ENCODE data around the gene C11orf86. TPM values are rescaled to one million over a fixed set of nuclear protein-coding genes. Genes with fewer than 3 reads are reported as not detected.

The C11orf86 gene
- total RNA-seq, 4 donors from 2014 or later, result 81.7 to 439 (median 153) TPM

DNA sequence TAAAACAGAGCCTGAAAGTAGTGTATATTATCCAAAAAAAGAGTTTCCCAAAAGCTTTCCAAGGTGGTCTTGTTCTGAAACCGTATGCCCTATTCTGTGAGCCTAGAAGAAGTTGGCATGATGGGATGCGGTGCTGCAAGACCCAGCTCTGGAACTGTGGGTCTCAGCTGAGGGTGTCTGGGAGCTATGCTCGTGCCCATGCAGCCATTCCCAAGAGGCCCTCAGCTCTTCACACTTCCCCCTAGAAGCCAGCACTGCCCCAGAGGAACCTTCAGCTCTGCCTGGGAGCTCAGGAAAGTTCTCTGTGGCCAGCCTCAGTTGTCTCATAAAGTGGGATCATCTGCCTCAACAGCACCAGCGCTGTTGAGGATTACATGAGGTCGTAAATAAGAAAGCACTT lies 41.4 kb downstream of the C11orf86 start:
- Histone ChIP-seq H3K4me3 (no peak overlapping the region), H3K27me3 (no peaks in the 10 kb centered on the region), H3K9me3 (no peaks in the 10 kb centered on the region), H3K27ac (no peak overlapping the region), H3K4me1 (no peaks in the 10 kb centered on the region), H3K36me3 (no peaks in the 10 kb centered on the region)
- TF ChIP-seq POLR2A (IDR thresholded peaks at IDR 0.05), result no peak
- TF ChIP-seq, protein P1, sequence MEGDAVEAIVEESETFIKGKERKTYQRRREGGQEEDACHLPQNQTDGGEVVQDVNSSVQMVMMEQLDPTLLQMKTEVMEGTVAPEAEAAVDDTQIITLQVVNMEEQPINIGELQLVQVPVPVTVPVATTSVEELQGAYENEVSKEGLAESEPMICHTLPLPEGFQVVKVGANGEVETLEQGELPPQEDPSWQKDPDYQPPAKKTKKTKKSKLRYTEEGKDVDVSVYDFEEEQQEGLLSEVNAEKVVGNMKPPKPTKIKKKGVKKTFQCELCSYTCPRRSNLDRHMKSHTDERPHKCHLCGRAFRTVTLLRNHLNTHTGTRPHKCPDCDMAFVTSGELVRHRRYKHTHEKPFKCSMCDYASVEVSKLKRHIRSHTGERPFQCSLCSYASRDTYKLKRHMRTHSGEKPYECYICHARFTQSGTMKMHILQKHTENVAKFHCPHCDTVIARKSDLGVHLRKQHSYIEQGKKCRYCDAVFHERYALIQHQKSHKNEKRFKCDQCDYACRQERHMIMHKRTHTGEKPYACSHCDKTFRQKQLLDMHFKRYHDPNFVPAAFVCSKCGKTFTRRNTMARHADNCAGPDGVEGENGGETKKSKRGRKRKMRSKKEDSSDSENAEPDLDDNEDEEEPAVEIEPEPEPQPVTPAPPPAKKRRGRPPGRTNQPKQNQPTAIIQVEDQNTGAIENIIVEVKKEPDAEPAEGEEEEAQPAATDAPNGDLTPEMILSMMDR (IDR thresholded peaks at IDR 0.05), result no peak
- no peak for DNase-seq

DNA sequence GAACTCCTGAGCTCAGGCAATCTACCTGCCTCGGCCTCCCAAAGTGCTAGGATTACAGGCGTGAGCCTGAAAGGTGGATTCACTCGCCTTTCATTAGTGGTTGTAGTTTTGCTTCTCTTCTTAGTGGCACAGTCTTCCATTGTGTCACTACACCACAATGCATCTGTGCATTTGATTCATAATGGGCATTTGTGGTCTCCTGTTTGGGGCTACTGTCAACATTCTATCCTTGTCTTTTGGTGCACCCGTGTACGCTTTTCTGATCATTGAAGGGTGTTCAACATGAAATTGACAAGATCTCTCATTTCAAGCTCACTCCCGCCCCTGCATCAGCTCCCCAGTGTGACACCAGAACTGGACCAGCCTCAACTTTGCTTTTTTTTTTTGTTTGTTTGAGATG lies 45.8 kb downstream of the C11orf86 start:
- no peak for DNase-seq
- Histone ChIP-seq H3K36me3 (no peaks in the 10 kb centered on the region), H3K4me3 (no peak overlapping the region), H3K27ac (no peak overlapping the region), H3K9me3 (no peaks in the 10 kb centered on the region), H3K27me3 (peaks cover 0 to 8% of the 10 kb centered on the region in 2 donors), H3K4me1 (peaks cover 0 to 19% (median 15%) of the 10 kb centered on the region in 4 donors)
- TF ChIP-seq POLR2A (IDR thresholded peaks at IDR 0.05), result no peak
- TF ChIP-seq, protein P1 (IDR thresholded peaks at IDR 0.05), result no peak

DNA sequence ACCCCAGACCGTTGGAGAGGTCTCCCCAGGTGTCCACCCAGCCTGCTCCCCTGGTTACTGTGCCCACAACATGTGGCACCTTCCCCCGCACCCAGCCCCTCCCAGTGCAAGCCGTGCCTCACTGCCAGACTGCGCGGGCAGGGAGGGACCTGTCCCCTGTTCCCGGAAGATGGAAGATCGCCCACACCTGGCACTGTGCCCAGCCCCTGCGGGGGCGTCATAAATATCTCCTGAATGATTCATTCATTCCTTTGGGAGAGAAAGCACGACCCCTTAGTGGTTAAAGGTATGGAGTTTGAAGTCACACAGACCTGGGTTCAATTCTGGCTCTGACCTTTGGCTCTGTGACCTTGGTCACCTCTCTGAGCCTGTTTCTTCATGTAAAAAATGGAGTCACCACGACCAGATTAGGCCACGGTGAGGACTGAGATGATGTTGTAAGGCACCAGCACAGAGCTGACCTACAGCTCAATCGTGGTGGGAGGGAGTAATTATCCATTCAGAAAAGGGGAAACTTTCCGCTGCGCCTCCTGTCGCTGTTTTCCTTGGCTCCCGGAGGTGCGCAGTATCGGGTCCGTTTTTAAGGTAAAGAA lies 47.3 kb downstream of the C11orf86 start:
- Histone ChIP-seq H3K9me3 (no peaks in the 10 kb centered on the region), H3K4me3 (peak overlapping the region in 2 of 4 donors; percentile 42 to 51), H3K27ac (no peak overlapping the region), H3K36me3 (no peaks in the 10 kb centered on the region), H3K27me3 (peaks cover 0 to 8% of the 10 kb centered on the region in 2 donors), H3K4me1 (peaks cover 0 to 19% (median 15%) of the 10 kb centered on the region in 4 donors)
- no peak for TF ChIP-seq POLR2A (IDR thresholded peaks at IDR 0.05)
- TF ChIP-seq, protein P1 (IDR thresholded peaks at IDR 0.05), result no peak
- peak in 2 of 3 donors; percentile 61 to 70 for DNase-seq

DNA sequence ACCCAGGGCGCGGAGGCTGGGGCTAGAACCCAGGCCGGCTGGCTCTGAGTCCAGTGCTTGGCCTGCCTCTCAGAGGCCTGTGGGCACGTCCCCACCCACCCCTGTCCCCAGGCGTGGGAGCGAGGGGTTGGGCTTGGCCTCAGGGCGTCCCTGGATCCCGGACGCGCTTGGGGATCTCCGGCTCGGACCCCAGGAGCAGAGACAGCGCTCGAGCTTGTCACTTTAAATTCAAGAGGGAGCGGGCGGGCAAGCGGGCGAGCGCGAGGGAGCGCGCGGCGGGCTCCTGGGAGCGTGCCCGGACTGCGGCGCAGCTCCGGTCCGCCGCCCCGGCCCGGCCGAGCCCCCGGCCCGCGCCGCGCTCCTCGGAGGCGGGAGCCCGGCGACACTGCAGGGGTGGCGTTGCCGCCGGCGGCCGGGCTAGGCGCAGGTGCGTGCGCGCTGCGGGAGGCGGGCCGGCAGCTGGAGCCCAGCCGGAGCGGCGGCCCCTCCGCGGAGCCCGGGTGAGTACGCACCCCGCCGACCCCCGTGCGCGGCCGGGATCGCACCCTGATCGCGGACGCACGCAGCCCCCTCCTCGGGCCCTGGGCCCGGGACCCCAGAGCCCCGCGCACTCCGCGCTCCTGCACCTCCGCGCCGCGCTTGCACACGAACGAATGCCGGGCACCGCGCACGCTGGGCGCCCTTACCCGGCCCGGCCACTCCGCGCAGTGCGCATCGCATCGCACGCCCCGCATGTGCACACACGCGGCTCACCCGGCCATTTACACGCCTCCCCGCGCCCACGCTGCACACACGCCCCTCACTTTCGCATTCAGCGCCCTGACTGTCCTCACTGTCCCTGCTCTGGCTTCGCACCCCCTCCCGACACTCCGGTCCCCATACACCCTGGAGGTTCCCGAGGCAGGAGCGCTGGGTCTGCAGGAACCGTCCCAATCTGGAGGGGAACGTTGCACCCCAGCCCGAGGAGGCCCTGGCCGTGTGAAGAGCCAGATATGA lies 48.2 kb downstream of the C11orf86 start, which contains the start of gene SYT12:
Gene SYT12, plus strand, starts transcription at position 174 of the 996 bp plus-strand sequence. CDS start 7,011 bp downstream, outside the sequence.
- Histone ChIP-seq H3K4me1 (peaks cover 0 to 24% (median 16%) of the 10 kb centered on the region in 4 donors), H3K36me3 (no peaks in the 10 kb centered on the region), H3K27me3 (peaks cover 0 to 8% of the 10 kb centered on the region in 2 donors), H3K4me3 (peak within 1 kb of the TSS in 3 of 4 donors; percentile 31 to 51 (median 43)), H3K9me3 (no peaks in the 10 kb centered on the region), H3K27ac (no peak within 1 kb of the TSS)
- TF ChIP-seq, protein P1 (IDR thresholded peaks at IDR 0.05), result no peak
- TF ChIP-seq POLR2A (IDR thresholded peaks at IDR 0.05), result no peak
- no peak for DNase-seq

DNA sequence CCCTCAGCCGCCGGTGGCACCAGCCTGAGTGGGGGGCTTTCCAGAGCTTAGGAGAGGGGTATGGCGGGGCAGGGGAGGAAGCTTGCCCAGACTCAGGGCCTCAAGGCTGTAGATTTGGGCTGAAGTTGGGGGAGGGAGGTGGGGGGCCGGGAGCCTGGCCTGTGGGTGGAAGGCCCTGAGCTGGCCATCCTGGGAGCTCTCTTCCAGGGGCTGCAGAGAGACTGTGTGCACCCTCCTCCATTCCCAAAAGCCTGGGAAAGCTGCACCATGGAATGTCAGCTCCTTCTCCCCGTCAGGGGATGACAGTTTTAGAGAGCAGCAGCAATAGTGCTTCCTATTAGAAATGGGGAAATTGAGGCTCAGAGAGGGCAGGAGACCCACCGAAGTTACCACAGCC lies 48.9 kb downstream of the C11orf86 start:
- no peak for TF ChIP-seq POLR2A (IDR thresholded peaks at IDR 0.05)
- TF ChIP-seq, protein P1 (IDR thresholded peaks at IDR 0.05), result no peak
- H3K27ac ChIP-seq, result no peak overlapping the region
- no peaks in the 10 kb centered on the region for H3K36me3 ChIP-seq
- no peaks in the 10 kb centered on the region for H3K9me3 ChIP-seq
- DNase-seq, result no peak
- H3K4me1 ChIP-seq, result peaks cover 0 to 24% (median 16%) of the 10 kb centered on the region in 4 donors
- peaks cover 0 to 8% of the 10 kb centered on the region in 2 donors for H3K27me3 ChIP-seq
- peak overlapping the region in 2 of 4 donors; percentile 43 to 51 for H3K4me3 ChIP-seq
